Activated CD8-positive, alpha-beta memory T cell treated with anti-CD3 and anti-CD28 coated beads, Interleukin-2, amount 50 U/mL, for 48 hours (primary cell): ENCODE data around the gene SLC2A6.

Source experiments
- DNase-seq: peaks from one replicate; pipeline ENCODE4 v3.0.0-alpha.2; 2020

Gene SLC2A6

GRCh38 chr9:133430244-133430643, 48.7 kb downstream of the SLC2A6 start:
- DNase-seq = no peak

GRCh38 chr9:133429641-133430161, 49.2 kb downstream of the SLC2A6 start:
- DNase-seq = peak; percentile 63

GRCh38 chr9:133429214-133429613, 49.7 kb downstream of the SLC2A6 start:
- DNase-seq = no peak

GRCh38 chr9:133428617-133429101, 50.2 kb downstream of the SLC2A6 start:
- no peak for DNase-seq

- DNase-seq = no peak
Observed at GRCh38 chr9:133427658-133428348, 51.1 kb downstream of the SLC2A6 start.

- no peak for DNase-seq
Observed at GRCh38 chr9:133426011-133426410, 52.9 kb downstream of the SLC2A6 start.

GRCh38 chr9:133425049-133425632, 53.8 kb downstream of the SLC2A6 start:
- no peak for DNase-seq

- no peak for DNase-seq
Observed at GRCh38 chr9:133424187-133424586, 54.7 kb downstream of the SLC2A6 start.

- DNase-seq = no peak
Observed at GRCh38 chr9:133423216-133423615, 55.7 kb downstream of the SLC2A6 start.

GRCh38 chr9:133421615-133422542, 57.0 kb downstream of the SLC2A6 start, which contains the start of gene ADAMTS13:
TSS of gene ADAMTS13 (plus strand) at chr9:133422367. CDS start at chr9:133422444, 77 bp downstream.
- DNase-seq = peak; percentile 71
